GM12878 (cell line): ENCODE results near the gene LMO3. TPM values are rescaled to one million over a fixed set of nuclear protein-coding genes. Genes with fewer than 3 reads are reported as not detected.

ENCODE experiments used
- ATAC-seq: fragments of 200-7000 bp; cut with Tn5 transposase; 3 replicates; pipeline ENCODE4 v1.9.1; 2020; ENCODE audit warnings: mild to moderate bottlenecking, moderate library complexity
- BruUV-seq: library from RNA; stranded (reverse); fragments of 400-500 nt; replicated peaks from 2 replicates; lab custom pipeline; 2021; lab: Mats Ljungman, UMichigan
- CTCF ChIA-PET: fragments of 300-600 bp; sonication (Branson Sonifier 250); formaldehyde crosslinking; extraction: SDS; loops from one replicate; lab custom pipeline; 2021; ENCODE audit warnings: inconsistent platforms; lab: Yijun Ruan, JAX
- POLR2A ChIA-PET: fragments of 350-600 bp; formaldehyde crosslinking; extraction: SDS; loops from one replicate; lab custom pipeline; 2021; ENCODE audit warnings: inconsistent platforms; lab: Charles Lee
- RAD21 ChIA-PET: fragments of 300-600 bp; sonication (Branson Sonifier 250); formaldehyde crosslinking; loops from one replicate; lab custom pipeline; 2023; ENCODE audit warnings: antibody characterized with exemption; ENCODE audit not compliant: unreplicated experiment; lab: Charles Lee
- SMC1A ChIA-PET: fragments of 300-600 bp; sonication (Branson Sonifier 250); formaldehyde crosslinking; loops from one replicate; lab custom pipeline; 2023; ENCODE audit not compliant: unreplicated experiment, uncharacterized antibody; lab: Charles Lee
- DNase-seq: peaks from one replicate; pipeline ENCODE4 v3.0.0-alpha.2; 2011; ENCODE audit warnings: low read depth, low spot score
- FAIRE-seq: peaks from 3 replicates; lab custom pipeline; 2011; peaks lifted over from hg19 to GRCh38; lab: Jason Lieb, UNC
- H2AFZ ChIP-seq: 2 replicates; pipeline ENCODE4 v1.6.0; 2011; ENCODE audit warnings: low read depth, low read length, control low read depth; ENCODE audit not compliant: control insufficient read depth
- H3K27ac ChIP-seq: 2 replicates; pipeline ENCODE4 v1.5.1; 2011; ENCODE audit warnings: control low read depth; ENCODE audit not compliant: control insufficient read depth, insufficient read depth
- H3K27me3 ChIP-seq, 2 experiments: replicated peaks in 1 of 2; 2 replicates each; pipeline versions ENCODE4 v1.6.0 to v1.6.1; 2011; ENCODE audit warnings: low read length in 1 of 2; ENCODE audit not compliant: control insufficient read depth in 2 of 2, insufficient read depth in 2 of 2
- H3K36me3 ChIP-seq, 2 experiments: 2 replicates each; pipeline ENCODE4 v1.5.1; 2011; ENCODE audit warnings: low read length in 1 of 2; ENCODE audit not compliant: control insufficient read depth in 2 of 2, insufficient read depth in 2 of 2
- H3K4me1 ChIP-seq: 2 replicates; pipeline ENCODE4 v1.6.1; 2011; ENCODE audit warnings: mild to moderate bottlenecking, low read length, moderate library complexity, mixed read lengths; ENCODE audit not compliant: control insufficient read depth, insufficient read depth
- H3K4me2 ChIP-seq: 2 replicates; pipeline ENCODE4 v1.6.0; 2011; ENCODE audit warnings: control low read depth; ENCODE audit not compliant: control insufficient read depth, insufficient read depth
- H3K4me3 ChIP-seq: fragments of 200-600 bp; sonication (generic); 2 replicates; pipeline ENCODE4 v1.5.1; 2016
- H3K79me2 ChIP-seq: 2 replicates; pipeline ENCODE4 v1.6.0; 2011; ENCODE audit warnings: low read length; ENCODE audit not compliant: control insufficient read depth, insufficient read depth
- H3K9ac ChIP-seq: 2 replicates; pipeline ENCODE4 v1.8.0; 2011; ENCODE audit warnings: low read length, control low read depth, mixed read lengths; ENCODE audit not compliant: control insufficient read depth, insufficient read depth
- H3K9me3 ChIP-seq: replicated peaks from 3 replicates; pipeline ENCODE4 v1.5.1; 2011; ENCODE audit warnings: mild to moderate bottlenecking, low read length; ENCODE audit not compliant: control insufficient read depth, insufficient read depth
- H4K20me1 ChIP-seq: 2 replicates; pipeline ENCODE4 v1.6.0; 2011; ENCODE audit not compliant: control insufficient read depth, insufficient read depth
- ATF7 ChIP-seq: fragments of 450-650 bp; IDR thresholded peaks from 2 replicates; pipeline ENCODE4 v1.6.1; 2016; ENCODE audit warnings: low read depth, mild to moderate bottlenecking
- ETV6 ChIP-seq, 2 experiments: fragments of 450-650 bp in 1 of 2; IDR thresholded peaks in 1 of 2; conservative IDR thresholded peaks in 1 of 2; 2 replicates each; pipeline ENCODE4 v1.6.1; 2014; ENCODE audit warnings: antibody characterized with exemption in 1 of 2, borderline replicate concordance in 1 of 2, low read depth in 1 of 2, mild to moderate bottlenecking in 1 of 2, moderate library complexity in 1 of 2
- HCFC1 ChIP-seq: fragments of 150-350 bp; IDR thresholded peaks from 2 replicates; pipeline ENCODE4 v1.6.1; 2014; ENCODE audit warnings: low read length
- HDAC6 ChIP-seq: fragments of 200-600 bp; sonication (generic); IDR thresholded peaks from one replicate; pipeline ENCODE4 v1.8.0; 2017; ENCODE audit warnings: antibody characterized with exemption; ENCODE audit not compliant: unreplicated experiment
- KLF5 ChIP-seq: fragments of 450-650 bp; IDR thresholded peaks from 2 replicates; pipeline ENCODE4 v1.6.1; 2014; ENCODE audit warnings: mild to moderate bottlenecking; ENCODE audit not compliant: partially characterized antibody
- MYB ChIP-seq: fragments of 150-350 bp; IDR thresholded peaks from 2 replicates; pipeline ENCODE4 v1.6.1; 2014; ENCODE audit warnings: mild to moderate bottlenecking, low read depth, low read length, borderline replicate concordance
- SKIL ChIP-seq: fragments of 450-650 bp; IDR thresholded peaks from 2 replicates; pipeline ENCODE4 v1.6.1; 2017; ENCODE audit warnings: mild to moderate bottlenecking, low read depth, inconsistent platforms; ENCODE audit not compliant: poor library complexity, severe bottlenecking
- SMAD1 ChIP-seq: fragments of 450-650 bp; IDR thresholded peaks from 2 replicates; pipeline ENCODE4 v1.6.1; 2018; ENCODE audit warnings: mild to moderate bottlenecking, low read depth; ENCODE audit not compliant: partially characterized antibody
- SMC3 ChIP-seq: IDR thresholded peaks from 2 replicates; pipeline ENCODE4 v1.6.1; 2011; ENCODE audit warnings: low read length, improper control_type of control experiment, borderline replicate concordance
- WRNIP1 ChIP-seq: IDR thresholded peaks from 2 replicates; pipeline ENCODE4 v1.6.1; 2011; ENCODE audit warnings: low read depth, low read length, improper control_type of control experiment, borderline replicate concordance
- ZNF217 ChIP-seq: fragments of 450-650 bp; IDR thresholded peaks from 2 replicates; pipeline ENCODE4 v1.6.1; 2017; ENCODE audit warnings: antibody characterized with exemption, mild to moderate bottlenecking
- WGBS: methylation state at CpG from one replicate; pipeline ENCODE4 v1.1.6; 2016; ENCODE audit warnings: low lambda C conversion rate; ENCODE audit not compliant: insufficient replicate concordance, insufficient coverage; ENCODE audit errors: missing lambda C conversion rate; 5-methylcytosine and 5-hydroxymethylcytosine counted together
- in situ Hi-C: fragments of 300-500 bp; cut with MboI; formaldehyde crosslinking; loops from 9 replicates; pipeline ENCODE4 v1.14.3; 2018; ENCODE audit warnings: mixed read lengths
- intact Hi-C: fragments of 100-400 bp; cut with micrococcal nuclease; formaldehyde crosslinking; loops from one replicate; pipeline ENCODE4 v1.14.2; 2022; ENCODE audit not compliant: unreplicated experiment
- polyA plus RNA-seq, 11 experiments: library from polyadenylated mRNA; depleted of rRNA in 4 of 11; unstranded in 6 of 11; stranded (reverse) in 5 of 11; fragments of >200 nt; fragmentation: Nextera tagmentation in 4 of 11; fragmentation: Illumina TruSeq in 1 of 11; extraction: Ambion mirVana in 4 of 11; extraction: Trizol in 1 of 11; gene quantifications; 1 replicate in 1 of 11; 2 replicates in 10 of 11; pipeline versions ENCODE4 v1.2.1 to v1.2.3, GENCODE V29; 2011 to 2016; ENCODE audit warnings: inconsistent platforms in 2 of 11, missing spikeins in 2 of 11, low read depth in 1 of 11
- total RNA-seq, 4 experiments: library from RNA; depleted of rRNA in 3 of 4; stranded (reverse); fragments of >200 nt in 3 of 4; fragmentation: Illumina TruSeq in 1 of 4; extraction: Trizol in 1 of 4; gene quantifications; 2 replicates each; pipeline versions ENCODE4 v1.2.1 to v1.2.3, GENCODE V29; 2013 to 2021
- TF ChIP-seq, protein P1 (sequence below): fragments of 450-650 bp; IDR thresholded peaks from 2 replicates; pipeline ENCODE4 v1.6.1; 2016; ENCODE audit warnings: mild to moderate bottlenecking
- TF ChIP-seq, protein P2 (sequence below): fragments of 450-650 bp; IDR thresholded peaks from 2 replicates; pipeline ENCODE4 v1.6.1; 2016; ENCODE audit warnings: mild to moderate bottlenecking
- TF ChIP-seq, protein P3 (sequence below): IDR thresholded peaks from 2 replicates; pipeline ENCODE4 v1.6.1; 2012; ENCODE audit warnings: low read depth, low read length, improper control_type of control experiment

The LMO3 gene
- total and polyA plus RNA-seq, 10 of the 15 experiments (the other 5 are each of a cell fraction or from before 2014, with no cell fraction given): 1.6 to 13.5 (median 1.9) TPM

GRCh38 chr12:16560273-16560672, 45.7 kb downstream of the LMO3 start:
- ATAC-seq: no peak
- FAIRE-seq: no peak
- no peak overlapping the region for H2AFZ ChIP-seq
- H3K4me3 ChIP-seq: no peak overlapping the region
- ChIA-PET RAD21 (interaction anchor here (0.8 kb wide), 1 partner anchor 12 kb away, joined by 3 read pairs; no protein-coding TSS in a partner anchor), POLR2A (interaction anchor here (0.7 kb wide), 1 partner anchor 9 kb away, joined by 3 read pairs; no protein-coding TSS in a partner anchor), CTCF (interaction anchor here (1.9 kb wide), 1 partner anchor 8 kb away, joined by 5 read pairs; no protein-coding TSS in a partner anchor), SMC1A (interaction anchor here (0.9 to 2.5 kb wide), 6 partner anchors 8 to 62 kb away, joined by 3 to 12 read pairs (median 5); no protein-coding TSS in a partner anchor)
- in situ Hi-C loops (no loop called here), intact Hi-C loops (no loop called here)
- no TSS peak for BruUV-seq
- no peaks in the 10 kb centered on the region for H3K27me3 ChIP-seq
- no peak overlapping the region for H3K9ac ChIP-seq
- no peaks in the 10 kb centered on the region for H3K9me3 ChIP-seq
- no peak overlapping the region for H3K4me2 ChIP-seq
- no peak overlapping the region for H3K27ac ChIP-seq
- H3K4me1 ChIP-seq: no peaks in the 10 kb centered on the region
- DNase-seq: no peak
- H3K79me2 ChIP-seq: no peaks in the 10 kb centered on the region
- TF ChIP-seq MYB (no peak), SKIL (no peak), HDAC6 (no peak), ATF7 (no peak), WRNIP1 (no peak), ETV6 (conservative IDR thresholded peaks at IDR 0.05 in 1 of 2, IDR thresholded peaks at IDR 0.05 in 1 of 2; ENCODE audit: borderline replicate concordance in 1 of 2, low read depth in 1 of 2) (no peak), HCFC1 (no peak), SMAD1 (no peak), KLF5 (no peak), ZNF217 (no peak), SMC3 (no peak)
- TF ChIP-seq, protein P1, sequence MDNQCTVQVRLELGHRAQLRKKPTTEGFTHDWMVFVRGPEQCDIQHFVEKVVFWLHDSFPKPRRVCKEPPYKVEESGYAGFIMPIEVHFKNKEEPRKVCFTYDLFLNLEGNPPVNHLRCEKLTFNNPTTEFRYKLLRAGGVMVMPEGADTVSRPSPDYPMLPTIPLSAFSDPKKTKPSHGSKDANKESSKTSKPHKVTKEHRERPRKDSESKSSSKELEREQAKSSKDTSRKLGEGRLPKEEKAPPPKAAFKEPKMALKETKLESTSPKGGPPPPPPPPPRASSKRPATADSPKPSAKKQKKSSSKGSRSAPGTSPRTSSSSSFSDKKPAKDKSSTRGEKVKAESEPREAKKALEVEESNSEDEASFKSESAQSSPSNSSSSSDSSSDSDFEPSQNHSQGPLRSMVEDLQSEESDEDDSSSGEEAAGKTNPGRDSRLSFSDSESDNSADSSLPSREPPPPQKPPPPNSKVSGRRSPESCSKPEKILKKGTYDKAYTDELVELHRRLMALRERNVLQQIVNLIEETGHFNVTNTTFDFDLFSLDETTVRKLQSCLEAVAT: no peak
- TF ChIP-seq, protein P2, sequence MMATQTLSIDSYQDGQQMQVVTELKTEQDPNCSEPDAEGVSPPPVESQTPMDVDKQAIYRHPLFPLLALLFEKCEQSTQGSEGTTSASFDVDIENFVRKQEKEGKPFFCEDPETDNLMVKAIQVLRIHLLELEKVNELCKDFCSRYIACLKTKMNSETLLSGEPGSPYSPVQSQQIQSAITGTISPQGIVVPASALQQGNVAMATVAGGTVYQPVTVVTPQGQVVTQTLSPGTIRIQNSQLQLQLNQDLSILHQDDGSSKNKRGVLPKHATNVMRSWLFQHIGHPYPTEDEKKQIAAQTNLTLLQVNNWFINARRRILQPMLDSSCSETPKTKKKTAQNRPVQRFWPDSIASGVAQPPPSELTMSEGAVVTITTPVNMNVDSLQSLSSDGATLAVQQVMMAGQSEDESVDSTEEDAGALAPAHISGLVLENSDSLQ: no peak
- TF ChIP-seq, protein P3, sequence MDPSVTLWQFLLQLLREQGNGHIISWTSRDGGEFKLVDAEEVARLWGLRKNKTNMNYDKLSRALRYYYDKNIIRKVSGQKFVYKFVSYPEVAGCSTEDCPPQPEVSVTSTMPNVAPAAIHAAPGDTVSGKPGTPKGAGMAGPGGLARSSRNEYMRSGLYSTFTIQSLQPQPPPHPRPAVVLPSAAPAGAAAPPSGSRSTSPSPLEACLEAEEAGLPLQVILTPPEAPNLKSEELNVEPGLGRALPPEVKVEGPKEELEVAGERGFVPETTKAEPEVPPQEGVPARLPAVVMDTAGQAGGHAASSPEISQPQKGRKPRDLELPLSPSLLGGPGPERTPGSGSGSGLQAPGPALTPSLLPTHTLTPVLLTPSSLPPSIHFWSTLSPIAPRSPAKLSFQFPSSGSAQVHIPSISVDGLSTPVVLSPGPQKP: no peak
- H3K36me3 ChIP-seq: no peaks in the 10 kb centered on the region
- no peaks in the 10 kb centered on the region for H4K20me1 ChIP-seq
- 58% methylated on average over 5 of the region's 5 CpGs for whole genome bisulfite sequencing
